Mammary epithelial cell (primary cell): ENCODE results near the gene OXNAD1.

Experiments used
- EZH2 ChIP-seq: IDR thresholded peaks from 2 replicates; pipeline ENCODE4 v1.6.1; 2012; ENCODE audit warnings: low read length, inconsistent platforms, borderline replicate concordance
- TF ChIP-seq, protein P1 (sequence below), 2 donors: IDR thresholded peaks in 1 of 2; conservative IDR thresholded peaks in 1 of 2; 2 replicates each; pipeline ENCODE4 v1.5.1; 2011 to 2012; ENCODE audit warnings: inconsistent platforms in 2 of 2, low read length in 2 of 2, mild to moderate bottlenecking in 2 of 2, control low read depth in 1 of 2, low read depth in 1 of 2; ENCODE audit not compliant: insufficient read depth in 1 of 2; ENCODE audit errors: extremely low read depth in 1 of 2

DNA sequence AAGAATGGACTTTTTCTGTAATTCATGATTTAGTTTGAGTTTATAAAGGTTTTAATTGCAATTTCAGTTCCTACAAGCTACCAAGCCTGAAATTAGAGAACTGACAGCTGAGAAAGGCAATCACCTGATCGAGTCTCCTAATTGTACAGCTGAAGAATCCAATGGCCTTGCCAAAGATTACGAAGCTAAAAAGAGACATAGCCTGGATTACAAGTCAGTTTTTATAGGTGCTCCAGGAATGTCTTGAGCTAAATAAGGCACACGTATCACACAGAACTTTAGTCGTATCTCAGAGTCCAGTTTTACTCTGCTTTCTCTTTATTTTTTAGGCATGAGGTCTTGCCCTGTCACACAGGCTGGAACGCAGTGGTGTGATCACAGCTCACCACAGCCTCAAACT lies 6.8 kb upstream of the OXNAD1 start:
- TF ChIP-seq EZH2: no peak
- TF ChIP-seq, protein P1, sequence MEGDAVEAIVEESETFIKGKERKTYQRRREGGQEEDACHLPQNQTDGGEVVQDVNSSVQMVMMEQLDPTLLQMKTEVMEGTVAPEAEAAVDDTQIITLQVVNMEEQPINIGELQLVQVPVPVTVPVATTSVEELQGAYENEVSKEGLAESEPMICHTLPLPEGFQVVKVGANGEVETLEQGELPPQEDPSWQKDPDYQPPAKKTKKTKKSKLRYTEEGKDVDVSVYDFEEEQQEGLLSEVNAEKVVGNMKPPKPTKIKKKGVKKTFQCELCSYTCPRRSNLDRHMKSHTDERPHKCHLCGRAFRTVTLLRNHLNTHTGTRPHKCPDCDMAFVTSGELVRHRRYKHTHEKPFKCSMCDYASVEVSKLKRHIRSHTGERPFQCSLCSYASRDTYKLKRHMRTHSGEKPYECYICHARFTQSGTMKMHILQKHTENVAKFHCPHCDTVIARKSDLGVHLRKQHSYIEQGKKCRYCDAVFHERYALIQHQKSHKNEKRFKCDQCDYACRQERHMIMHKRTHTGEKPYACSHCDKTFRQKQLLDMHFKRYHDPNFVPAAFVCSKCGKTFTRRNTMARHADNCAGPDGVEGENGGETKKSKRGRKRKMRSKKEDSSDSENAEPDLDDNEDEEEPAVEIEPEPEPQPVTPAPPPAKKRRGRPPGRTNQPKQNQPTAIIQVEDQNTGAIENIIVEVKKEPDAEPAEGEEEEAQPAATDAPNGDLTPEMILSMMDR (conservative IDR thresholded peaks at IDR 0.05 in 1 of 2, IDR thresholded peaks at IDR 0.05 in 1 of 2; ENCODE audit: extremely low read depth in 1 of 2, insufficient read depth in 1 of 2, low read depth in 1 of 2, low read length in 2 of 2): no peak
